ENCODE measurements around the gene KDM4B.

KDM4B gene

GRCh38 chr19:5141850-5142724 lies 173.2 kb downstream of the KDM4B start:
- no peak for DNase-seq

- no peak for DNase-seq
Measured at GRCh38 chr19:5142725-5143097, 173.8 kb downstream of the KDM4B start.

GRCh38 chr19:5143471-5144411 lies 174.8 kb downstream of the KDM4B start:
- DNase-seq: no peak

- DNase-seq: peak in 1 of 5 experiments; percentile 2
Measured at GRCh38 chr19:5144545-5145179, 175.7 kb downstream of the KDM4B start.

GRCh38 chr19:5145521-5146511 lies 176.9 kb downstream of the KDM4B start:
- DNase-seq: no peak

GRCh38 chr19:5147074-5147977 lies 178.4 kb downstream of the KDM4B start:
- DNase-seq: no peak

GRCh38 chr19:5147978-5148793 lies 179.3 kb downstream of the KDM4B start:
- no peak for DNase-seq

GRCh38 chr19:5148794-5149190 lies 179.9 kb downstream of the KDM4B start:
- no peak for DNase-seq

GRCh38 chr19:5149508-5149907 lies 180.6 kb downstream of the KDM4B start:
- no peak for DNase-seq

GRCh38 chr19:5149932-5150901 lies 181.3 kb downstream of the KDM4B start:
- DNase-seq: no peak

GRCh38 chr19:5150902-5151741 lies 182.2 kb downstream of the KDM4B start:
- no peak for DNase-seq

- DNase-seq: no peak
Measured at GRCh38 chr19:5152013-5152763, 183.3 kb downstream of the KDM4B start.

- no peak for DNase-seq
Measured at GRCh38 chr19:5152767-5153532, 184.0 kb downstream of the KDM4B start.

- DNase-seq: no peak
Measured at GRCh38 chr19:5153601-5154128, 184.8 kb downstream of the KDM4B start.

- peak in 1 of 5 experiments; percentile 26 for DNase-seq
Measured at GRCh38 chr19:5154129-5154798, 185.4 kb downstream of the KDM4B start.

Measured in T-helper 2 cell (primary cell).